NCI-H460 (cell line): ENCODE data around the gene AGPAT1. TPM values are rescaled to one million over a fixed set of nuclear protein-coding genes. Genes with fewer than 3 reads are reported as not detected.
"Not testable (repeated sequence)": the region's sequence is repeated elsewhere in the genome, so short reads cannot be mapped to it uniquely, and the experiment has no call there.

Source experiments
- DNase-seq: peaks from one replicate; pipeline ENCODE4 v3.0.0-alpha.2; 2016; ENCODE audit warnings: low read depth; ENCODE audit errors: extremely low read depth
- total RNA-seq: library from RNA; depleted of rRNA; stranded (reverse); fragments of >200 nt; shearing (Covaris generic); gene quantifications from 2 replicates; pipeline ENCODE4 v1.2.3, GENCODE V29; 2014

AGPAT1 gene
- total RNA-seq, 1 experiment from 2014 or later = 47.7 TPM

DNA sequence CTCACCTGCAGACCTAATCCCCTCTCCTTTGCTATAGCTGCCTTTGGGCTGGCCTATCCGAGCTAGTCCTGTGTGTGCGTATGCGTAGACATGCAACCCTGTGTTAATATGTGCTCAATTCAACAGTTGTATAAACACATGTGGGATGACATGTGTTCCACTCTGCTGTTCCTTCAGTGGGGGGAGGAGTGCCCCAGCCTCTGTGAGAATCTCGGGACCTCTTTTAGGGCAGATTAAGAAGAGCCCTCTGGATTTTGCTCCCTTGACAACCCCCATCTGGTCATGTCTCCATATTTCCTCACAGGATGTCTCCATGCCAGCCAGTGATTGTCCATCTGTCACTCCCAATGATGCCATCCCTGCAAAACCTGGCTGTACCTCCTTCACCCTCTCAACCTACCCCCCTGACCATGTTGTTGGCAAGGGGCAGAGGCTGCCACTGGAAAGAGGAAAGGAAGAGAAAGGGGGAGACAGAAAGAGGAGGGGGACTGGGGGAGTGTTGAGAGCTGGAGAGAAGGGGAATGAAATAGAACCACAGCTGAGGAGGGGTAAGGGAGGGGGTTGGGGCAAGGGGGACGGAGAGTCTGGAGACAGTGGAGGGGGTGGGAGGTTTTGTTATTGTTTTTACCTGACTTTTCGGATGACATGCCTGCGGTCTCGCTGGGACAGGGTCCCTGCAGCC, 24.6 kb downstream of the AGPAT1 start:
- DNase-seq = no peak

DNA sequence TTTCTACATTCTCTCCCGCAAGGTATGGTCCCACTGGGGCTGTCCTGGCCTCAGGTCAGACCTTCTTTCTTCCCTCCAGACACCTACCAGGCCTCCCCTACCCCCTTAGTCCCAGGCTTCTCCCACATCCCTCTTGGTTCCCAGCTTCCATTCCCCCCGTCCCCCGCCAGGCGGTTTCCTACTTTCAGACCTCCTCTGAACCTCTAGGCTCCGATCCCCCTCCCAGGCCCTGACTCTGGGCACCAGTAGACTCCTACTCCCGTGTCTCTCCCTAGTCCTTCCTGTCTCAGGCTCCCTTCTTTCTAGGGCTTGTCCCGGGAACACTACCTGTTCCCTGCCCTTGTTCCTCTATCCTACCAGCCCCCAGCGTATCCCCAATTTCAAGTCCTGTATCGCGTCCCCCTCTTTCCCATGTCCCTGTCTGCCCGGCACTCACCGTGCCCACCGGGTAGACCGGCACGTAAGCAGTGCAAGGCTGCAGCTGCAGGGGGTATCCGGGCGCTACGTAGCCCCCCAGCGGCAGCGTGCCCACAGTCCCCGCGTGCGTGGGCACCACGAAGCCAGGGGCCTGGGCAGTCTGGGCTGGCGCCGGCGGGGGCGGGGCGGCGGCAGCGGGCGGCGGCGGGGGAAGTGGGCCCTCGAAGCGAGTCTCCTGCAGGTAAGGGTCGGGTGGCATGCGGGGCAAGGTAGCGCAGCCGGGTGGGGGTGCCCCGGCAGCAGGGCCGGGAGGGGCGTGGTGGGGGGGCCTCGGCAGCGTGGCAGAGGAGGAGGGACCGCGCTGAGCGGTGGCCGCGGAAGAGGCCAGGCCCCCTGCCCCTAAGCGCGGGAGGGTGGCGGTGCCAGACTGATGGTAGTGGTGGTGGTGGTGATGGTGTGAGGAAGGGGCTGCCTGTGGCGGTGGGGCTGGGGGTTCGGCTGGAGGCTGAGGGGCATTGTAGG, 25.7 kb downstream of the AGPAT1 start:
- no peak for DNase-seq

DNA sequence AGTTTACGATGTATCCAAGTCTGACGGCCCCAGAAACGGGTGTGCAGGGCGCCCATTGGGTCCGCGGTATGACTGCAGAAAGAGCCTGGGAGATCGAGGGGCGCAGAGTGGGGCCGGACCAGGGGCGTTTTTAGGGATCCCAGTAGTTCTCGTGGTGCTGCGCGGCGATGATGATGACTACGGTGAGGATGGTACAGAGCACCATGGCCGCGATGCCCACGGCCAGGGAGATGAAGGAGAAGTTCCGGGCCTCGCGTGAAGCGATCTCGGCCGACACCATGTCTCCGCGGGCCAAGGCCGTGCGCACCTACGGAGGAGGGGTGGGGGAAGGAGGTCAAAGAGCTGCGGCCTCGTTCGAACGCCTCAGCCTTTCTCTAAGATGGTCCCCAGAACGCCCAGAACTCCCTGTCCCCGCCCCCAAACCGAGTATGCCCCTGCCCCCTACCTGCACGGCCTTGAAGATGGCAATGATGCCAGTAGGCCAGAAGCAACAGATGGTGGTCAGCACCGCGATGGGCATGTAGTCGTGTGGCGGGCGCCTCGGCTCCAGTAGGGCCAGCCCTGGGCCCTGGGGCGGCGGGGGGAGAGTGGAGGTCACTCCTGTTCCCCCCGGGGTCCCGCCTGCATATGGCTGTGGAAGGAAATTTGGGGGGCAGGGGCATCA, 26.7 kb downstream of the AGPAT1 start:
- DNase-seq = no peak

DNA sequence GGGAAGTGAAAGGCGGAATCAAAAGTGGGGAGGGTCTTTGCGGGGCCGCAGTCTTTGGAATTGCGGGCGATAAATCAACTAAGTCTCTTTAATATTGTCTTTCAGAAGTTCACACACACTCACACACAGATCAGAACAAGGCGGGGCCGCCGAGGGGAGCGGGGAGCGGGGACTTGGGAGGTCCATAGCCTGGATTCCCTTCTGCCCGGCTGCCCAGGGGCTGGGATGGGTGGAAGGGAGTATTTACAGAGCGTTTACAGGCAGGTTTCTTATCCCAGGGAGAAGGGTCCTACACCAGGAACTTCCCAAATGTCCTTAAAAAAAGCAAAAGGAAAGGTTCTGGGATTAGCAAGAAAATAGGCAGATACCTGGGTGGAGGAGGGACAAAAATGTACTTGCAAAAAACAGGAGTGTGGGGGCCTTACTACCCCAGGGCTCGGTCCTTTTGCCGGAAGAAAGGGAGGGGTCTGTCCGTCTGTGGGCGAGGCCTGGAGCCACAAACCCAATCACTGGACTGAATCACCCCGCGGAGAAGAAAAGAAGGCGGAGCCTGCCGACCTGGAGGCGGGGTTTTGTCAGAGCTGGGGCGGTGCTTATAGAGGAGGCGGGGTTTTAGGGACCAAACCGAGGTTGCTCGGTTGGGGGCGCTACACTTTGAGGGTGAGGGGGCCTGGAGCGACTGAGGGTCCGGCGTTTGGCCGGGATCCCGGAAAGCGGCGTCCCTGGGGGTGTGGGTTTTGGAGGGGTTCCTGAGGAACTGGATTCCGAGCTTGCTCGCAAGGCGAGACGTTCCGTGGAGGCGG, 27.4 kb downstream of the AGPAT1 start:
- no peak for DNase-seq

DNA sequence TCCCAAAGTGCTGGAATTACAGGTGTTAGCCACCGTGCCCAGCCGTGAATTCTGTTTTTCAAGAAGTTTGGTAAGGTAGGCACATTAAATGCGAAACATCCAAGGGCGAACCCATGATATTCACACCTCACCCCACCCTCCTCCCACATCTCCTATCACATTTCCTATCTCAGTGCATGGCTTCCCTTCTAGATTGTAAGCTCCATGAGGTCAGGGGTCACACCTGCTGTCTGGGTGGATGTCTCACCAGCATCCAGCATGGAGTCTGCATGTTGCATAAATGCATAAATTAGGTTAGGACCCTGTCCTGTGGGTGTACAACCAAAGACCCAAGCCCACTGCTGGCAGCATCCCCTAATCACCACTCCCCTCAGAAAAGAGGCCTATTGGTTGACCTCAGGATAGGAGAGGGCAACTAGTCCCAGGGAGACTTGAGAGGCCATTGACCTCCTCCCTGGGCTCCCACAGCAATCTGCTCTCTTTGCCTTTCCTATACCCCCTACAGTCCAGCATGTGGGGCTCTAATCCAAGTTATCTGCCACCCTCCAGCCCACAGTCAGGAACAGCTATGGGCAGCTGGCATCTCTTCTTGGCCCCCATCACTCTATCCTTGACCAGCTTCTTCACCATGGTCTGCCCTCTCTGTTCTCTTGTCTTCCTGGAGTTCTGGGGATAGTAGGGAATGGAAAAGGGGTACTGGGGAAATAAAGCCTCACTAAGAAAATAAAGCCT, 28.3 kb downstream of the AGPAT1 start:
- DNase-seq = no peak

DNA sequence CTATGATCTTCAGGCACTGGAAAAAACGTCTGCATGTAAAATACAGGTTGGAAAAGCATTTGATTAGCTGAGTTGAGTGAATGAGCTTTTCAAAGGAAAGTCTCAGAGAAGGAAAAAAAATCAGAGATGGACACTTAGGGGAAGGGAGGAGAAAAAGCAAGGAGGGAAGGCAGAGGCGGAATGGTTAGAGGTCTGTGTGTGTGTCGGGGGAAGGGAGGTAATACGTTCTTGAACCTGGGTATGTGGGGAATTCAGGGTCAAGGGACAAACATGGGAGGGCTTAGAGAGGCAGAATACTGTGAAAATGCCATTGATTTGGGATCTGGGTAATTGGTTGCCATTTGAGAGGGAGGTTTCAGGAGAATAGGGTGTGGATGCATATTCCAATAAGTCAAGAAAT, 29.2 kb downstream of the AGPAT1 start:
- DNase-seq = no peak

DNA sequence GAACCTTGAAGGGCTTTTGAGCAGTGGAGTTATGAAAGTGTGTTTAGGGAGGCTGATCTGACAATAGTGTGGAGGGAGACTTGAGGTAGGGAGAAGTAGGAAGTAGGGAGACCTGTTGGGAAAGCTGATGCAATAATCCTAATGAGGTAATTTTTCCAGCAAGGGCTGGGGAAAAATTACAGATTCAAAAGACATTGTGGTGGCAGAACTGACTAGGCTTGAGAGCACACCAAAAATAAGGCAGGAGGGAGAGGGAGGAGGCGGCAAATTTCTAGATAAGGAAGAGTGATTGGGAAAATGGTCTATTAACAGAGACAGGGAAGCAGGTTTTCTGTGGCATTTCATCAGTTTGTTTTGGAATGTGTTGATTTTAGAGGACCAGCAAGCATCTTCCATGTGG, 29.6 kb downstream of the AGPAT1 start:
- DNase-seq = no peak

DNA sequence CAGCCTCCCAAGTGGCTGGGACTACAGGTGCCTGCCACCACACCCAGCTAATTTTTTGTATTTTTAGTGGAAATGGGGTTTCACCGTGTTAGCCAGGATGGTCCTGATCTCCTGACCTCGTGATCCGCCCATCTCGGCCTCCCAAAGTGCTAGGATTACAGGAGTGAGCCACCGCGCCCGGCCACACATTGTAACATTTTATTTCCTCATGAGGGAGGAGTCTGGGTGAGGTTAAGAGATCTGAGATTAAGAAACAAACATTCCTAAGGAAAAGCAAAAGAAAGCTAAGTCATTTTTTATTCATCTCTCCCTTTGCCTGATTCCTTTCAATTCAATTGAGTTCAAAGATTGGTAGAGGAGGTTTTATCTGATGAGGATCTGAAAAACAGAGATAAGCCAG, 31.6 kb downstream of the AGPAT1 start:
- not testable (repeated sequence) for DNase-seq

DNA sequence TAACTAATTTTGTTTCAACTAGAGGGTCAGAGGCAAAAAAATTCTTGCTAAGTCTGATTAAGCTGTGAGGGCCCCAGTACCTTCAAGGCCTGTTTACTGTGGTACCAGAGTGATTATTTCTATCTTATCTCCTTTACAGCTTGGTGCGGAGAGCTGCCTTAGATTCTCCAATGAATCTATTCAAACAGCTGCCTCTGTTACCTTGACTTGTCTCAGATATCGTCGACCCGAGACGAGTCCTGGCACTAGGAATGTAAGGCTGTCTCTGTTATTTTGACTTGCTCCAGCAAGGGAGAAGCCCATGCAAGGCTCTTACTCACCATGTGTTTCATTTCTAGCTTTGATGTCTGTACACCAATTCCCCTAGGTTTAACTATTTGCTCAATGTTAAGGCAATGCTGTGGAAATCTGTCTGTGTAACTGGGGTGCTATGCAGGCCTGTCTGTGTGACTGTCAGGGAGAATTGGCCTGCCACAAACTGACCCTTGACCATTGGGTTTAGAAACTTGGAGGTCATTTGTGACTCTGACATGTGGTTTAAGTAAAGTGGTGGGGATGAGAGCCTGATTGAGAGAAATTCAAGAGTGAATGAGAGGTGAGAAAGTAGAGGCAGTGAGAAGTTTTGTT, 35.4 kb downstream of the AGPAT1 start:
- DNase-seq = no peak

DNA sequence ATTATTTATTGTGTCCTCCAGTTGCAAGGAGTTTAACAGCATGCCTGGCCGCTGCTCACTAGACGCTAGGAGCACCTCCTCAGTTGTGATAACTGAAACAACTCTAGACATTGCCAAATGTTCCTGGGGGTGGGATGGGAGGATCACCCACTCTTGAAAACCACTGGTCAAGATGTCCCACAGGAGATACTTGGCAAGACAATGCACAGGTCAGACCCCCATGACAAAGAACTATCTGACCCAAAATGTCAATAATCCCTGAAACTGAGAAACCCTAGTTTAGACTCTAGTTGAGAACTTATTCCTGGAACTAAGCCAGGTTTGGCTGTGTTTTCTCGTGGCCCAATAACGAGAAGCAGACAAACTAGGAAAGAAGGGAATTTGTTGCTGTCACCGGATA, 36.3 kb downstream of the AGPAT1 start:
- DNase-seq = no peak

DNA sequence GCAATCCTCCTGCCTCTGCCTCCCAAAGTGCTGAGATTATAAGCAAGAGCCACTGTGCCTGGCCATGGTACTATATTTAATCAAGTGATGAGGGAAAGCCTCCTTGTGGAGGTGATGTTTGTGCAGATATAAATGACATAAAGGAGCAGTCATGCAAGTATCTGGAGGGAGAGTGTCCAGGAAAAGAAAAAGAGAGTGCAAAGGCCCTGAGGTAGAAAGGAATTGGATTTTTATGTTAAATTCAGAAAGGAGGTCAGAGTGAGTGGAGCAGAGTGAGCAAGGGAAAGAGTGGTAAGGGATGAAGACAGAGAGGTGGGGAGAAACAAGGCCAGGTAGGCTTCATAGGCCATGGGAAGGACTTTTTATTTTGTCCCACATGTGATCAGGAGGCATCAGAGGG, 38.4 kb downstream of the AGPAT1 start:
- no peak for DNase-seq

DNA sequence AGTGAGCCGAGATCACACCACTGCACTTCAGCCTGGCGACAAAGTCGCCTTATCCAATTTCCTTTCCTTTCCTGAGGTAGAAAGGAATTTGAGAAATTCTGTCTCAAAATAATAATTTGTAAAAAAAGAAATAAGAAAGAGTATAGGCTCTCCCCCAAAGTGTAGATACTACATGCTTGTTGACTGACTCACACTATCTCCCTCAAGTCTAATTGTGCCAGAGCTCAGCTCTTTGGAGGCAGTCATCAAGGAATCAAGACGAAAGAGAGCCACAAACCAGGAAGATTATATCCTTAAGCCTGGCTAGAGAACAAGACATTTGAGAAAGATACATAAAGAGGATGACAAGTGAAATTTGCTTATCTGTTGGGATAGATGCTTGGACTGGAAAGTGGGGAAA, 42.1 kb downstream of the AGPAT1 start:
- DNase-seq = no peak

DNA sequence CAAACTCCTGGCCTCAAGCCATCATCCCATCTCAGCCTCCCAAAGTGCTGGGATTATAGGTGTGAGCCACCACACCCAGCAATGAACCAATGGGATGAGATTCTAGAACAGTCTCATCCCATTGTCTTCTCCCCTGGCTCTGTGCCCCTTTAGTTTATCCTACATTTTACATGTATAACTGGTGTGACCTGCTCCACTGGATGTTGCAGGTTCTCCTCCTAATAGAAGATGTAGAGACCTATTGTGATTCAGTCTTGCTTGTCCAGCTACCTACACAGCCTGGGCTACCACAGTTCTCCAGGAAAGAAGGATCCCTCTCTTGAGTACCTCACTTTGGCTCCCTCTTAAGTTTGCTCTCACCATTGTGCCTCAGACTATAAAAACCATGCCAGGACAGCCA, 43.8 kb downstream of the AGPAT1 start:
- no peak for DNase-seq

DNA sequence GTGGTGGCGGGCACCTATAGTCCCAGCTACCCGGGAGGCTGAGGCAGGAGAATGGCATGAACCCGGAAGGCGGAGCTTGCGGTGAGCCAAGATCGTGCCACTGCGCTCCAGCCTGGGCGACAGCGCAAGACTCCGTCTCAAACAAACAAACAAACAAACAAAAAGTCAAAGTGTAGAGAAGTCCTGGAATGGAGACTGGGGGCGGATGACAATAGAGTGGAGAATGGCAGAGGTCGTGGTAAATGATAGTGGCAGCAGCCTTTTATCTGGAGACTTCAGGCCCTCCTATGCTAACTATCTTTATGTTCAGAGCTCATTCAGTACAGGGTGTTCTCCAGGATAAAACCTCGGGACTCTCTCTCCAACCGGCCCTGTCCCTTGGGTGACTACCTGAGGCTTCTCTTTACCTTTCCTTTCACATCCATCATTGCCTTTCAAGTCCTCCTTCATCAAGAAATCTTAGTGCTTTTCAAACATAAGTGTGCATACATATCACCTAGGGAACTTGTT, 44.4 kb downstream of the AGPAT1 start:
- no peak for DNase-seq

DNA sequence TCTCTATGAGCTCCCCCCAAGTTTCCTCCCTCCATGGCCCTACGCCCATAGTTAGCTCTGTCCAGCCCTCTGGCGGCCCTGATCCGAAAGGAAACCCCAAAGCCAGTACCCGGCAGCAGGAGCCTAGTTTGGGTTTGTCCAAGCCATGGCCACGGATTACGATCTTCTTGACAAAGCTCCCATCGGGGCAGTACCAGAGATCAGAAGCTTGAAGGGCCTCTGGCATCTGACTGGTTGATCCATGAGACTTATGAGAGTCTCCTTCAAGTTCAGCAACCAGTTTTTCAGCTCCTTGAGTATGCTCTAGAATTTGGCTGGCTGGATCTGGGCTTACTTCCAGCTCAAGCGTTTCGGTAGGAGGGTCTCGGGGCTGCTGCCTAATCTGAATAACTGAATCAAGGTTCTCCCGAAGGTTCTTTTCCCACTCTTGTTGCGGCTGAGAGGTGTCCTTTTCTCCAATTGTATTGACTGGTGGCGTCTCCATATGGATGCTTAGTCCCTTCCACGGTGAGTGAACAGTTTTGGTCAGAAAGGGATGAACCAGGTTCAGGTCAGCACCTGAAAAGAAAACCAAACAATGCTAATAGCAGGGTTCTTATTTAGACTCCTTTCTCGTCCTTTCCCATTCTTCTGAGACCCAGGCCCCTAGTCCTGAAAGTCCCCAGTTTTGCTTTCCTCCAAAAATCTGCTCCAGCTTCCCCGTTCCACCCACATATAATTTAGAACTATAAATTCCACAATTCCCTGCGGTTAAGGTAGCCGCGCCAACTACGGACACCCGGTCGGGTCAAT, 46.4 kb downstream of the AGPAT1 start:
- no peak for DNase-seq

DNA sequence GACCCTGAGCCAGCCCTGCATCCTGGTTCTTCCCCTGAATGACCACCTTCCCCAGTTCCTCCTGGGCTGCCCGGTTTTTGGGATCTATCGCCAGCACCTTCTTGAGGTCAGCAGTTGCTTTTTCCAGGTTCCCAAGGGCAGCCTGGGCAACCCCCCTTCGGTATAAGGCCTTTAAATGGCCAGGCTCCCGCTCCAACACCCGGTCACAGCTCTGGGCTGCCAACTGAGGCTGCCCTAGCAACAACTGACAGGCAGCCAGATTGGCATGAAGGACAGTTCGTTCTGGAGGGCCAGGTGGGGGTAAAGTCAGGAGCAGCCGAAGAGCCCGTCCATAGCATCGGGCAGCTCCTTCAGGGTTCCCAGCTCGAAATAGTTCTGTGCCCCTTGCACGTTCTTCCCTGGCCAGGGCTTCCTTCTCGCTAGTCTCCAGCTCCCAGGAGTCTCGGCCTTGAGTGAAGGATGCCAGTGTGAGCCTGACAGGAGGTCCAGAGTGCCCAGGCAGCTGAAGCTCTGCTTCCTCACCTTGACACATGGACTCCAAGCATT, 47.1 kb downstream of the AGPAT1 start:
- no peak for DNase-seq

DNA sequence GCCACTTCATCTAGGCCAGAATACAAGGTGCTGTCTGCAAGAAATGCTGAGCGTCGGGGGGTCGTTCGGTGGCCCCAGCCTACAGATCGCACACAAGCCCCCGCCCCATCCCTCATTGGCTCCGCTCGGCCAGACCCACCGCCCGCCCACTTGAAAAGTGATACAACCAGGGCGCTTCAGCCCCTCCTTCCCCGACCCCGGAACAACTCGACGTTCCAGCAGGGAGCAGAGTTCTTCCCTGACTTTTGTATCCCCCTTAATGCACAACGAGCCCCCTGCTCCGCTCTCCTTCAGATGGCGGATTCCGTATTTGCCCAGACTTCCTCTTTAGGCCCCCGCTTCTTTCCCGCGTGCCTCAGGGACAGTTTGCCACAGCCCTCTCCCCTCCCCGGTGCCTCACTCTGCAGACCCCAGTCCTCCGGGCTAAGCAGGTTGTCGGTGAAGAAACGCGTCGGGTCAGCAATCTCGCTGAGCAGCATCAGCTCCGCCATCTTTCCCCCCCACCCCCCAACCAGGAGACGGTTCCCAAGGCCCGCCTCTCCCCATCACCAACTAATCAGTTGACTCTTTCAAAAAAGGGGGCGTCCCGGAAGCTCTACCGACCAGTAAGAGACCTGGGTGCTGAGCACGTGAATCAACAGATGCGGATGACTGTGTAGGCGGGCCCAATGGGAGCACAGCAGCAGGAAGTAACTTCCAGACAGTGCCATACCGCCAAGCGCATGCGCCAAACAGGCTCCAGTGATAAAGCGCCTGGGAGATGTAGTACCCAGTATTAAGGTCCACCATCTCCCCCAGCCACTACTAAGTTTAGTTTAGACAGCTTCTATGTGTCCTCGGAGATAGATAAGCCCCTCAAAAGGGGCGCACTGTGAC, 47.9 kb downstream of the AGPAT1 start, which contains the start of gene ATF6B:
TSS of gene ATF6B (minus strand) at position 530 of the 876 bp plus-strand sequence. CDS start at position 491, 39 bp downstream.
- peak; percentile 98 for DNase-seq
